Measurements from ENCODE around the gene R3HDM1.

DNA sequence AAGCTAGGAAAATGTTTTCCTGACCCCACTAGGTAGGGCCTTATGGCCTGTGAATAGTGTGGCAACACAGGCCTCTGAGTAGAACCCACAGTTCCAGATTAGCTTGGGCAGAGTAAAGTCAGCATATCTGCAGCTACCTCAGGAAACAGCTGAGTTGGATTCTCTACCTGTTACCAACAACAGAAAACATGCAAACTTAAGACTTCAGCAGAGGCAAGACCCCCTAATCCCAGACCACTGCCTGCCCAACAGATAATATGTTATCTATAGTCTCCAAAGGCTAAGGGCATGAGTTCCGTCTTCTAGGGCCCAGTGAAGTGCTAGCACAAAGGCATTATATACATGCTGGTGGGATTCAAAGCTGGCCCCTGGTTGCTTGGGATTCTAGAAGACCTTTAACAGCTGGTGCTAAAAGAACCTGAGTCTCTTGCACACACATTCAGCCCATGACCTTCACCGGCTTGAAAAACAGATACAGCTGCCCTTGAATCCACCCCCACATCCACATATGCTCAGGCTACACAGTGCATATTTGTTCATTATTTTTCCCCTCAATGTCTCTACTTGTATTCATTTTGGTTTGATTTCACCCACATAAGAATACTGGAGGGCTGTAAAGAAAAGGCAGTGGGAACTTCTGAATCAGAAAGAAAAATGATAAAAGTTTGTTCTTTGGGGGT lies 196.9 kb downstream of the R3HDM1 start:
- no peak for TF ChIP-seq EZH2phosphoT487 (conservative IDR thresholded peaks at IDR 0.05; ENCODE audit: low read length)
- TF ChIP-seq, protein P1, sequence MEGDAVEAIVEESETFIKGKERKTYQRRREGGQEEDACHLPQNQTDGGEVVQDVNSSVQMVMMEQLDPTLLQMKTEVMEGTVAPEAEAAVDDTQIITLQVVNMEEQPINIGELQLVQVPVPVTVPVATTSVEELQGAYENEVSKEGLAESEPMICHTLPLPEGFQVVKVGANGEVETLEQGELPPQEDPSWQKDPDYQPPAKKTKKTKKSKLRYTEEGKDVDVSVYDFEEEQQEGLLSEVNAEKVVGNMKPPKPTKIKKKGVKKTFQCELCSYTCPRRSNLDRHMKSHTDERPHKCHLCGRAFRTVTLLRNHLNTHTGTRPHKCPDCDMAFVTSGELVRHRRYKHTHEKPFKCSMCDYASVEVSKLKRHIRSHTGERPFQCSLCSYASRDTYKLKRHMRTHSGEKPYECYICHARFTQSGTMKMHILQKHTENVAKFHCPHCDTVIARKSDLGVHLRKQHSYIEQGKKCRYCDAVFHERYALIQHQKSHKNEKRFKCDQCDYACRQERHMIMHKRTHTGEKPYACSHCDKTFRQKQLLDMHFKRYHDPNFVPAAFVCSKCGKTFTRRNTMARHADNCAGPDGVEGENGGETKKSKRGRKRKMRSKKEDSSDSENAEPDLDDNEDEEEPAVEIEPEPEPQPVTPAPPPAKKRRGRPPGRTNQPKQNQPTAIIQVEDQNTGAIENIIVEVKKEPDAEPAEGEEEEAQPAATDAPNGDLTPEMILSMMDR (IDR thresholded peaks at IDR 0.05; ENCODE audit: insufficient read depth, low read length, poor library complexity, severe bottlenecking): no peak
